Neural progenitor cell (in vitro differentiated cells): ENCODE data around the gene PLA2G4E. TPM values are rescaled to one million over a fixed set of nuclear protein-coding genes. Genes with fewer than 3 reads are reported as not detected.
A peak's percentile ranks its signal among the peaks of the same experiment; 100 is the strongest.

Source experiments
- DNase-seq: peaks from one replicate; pipeline ENCODE4 v3.0.0-alpha.2; 2016; ENCODE audit warnings: low spot score
- H2AFZ ChIP-seq: fragments of 200-600 bp; sonication (generic); replicated peaks from 2 replicates; pipeline ENCODE4 v1.6.1; 2016; ENCODE audit warnings: antibody characterized with exemption
- H3F3A ChIP-seq: fragments of 200-600 bp; sonication (generic); 2 replicates; pipeline ENCODE4 v1.6.1; 2016; ENCODE audit warnings: antibody characterized with exemption, low read depth
- H3K27ac ChIP-seq: fragments of 200-600 bp; sonication (generic); 2 replicates; pipeline ENCODE4 v1.5.1; 2016; ENCODE audit warnings: mild to moderate bottlenecking
- H3K27me3 ChIP-seq: fragments of 200-600 bp; sonication (generic); 2 replicates; pipeline ENCODE4 v1.6.1; 2016; ENCODE audit warnings: mild to moderate bottlenecking, moderate library complexity
- H3K36me3 ChIP-seq: fragments of 200-600 bp; sonication (generic); 2 replicates; pipeline ENCODE4 v1.5.1; 2016
- H3K4me1 ChIP-seq: fragments of 200-600 bp; sonication (generic); 2 replicates; pipeline ENCODE4 v1.6.1; 2016; ENCODE audit warnings: mixed run types
- H3K4me2 ChIP-seq: fragments of 200-600 bp; sonication (generic); 2 replicates; pipeline ENCODE4 v1.6.1; 2016
- H3K4me3 ChIP-seq: fragments of 200-600 bp; sonication (generic); 2 replicates; pipeline ENCODE4 v1.5.1; 2016
- H3K79me2 ChIP-seq: fragments of 200-600 bp; sonication (generic); 2 replicates; pipeline ENCODE4 v1.6.1; 2016; ENCODE audit warnings: low read depth
- H3K9ac ChIP-seq: fragments of 200-600 bp; sonication (generic); 2 replicates; pipeline ENCODE4 v1.6.1; 2016
- H3K9me3 ChIP-seq: fragments of 200-600 bp; sonication (generic); 2 replicates; pipeline ENCODE4 v1.5.1; 2016; ENCODE audit warnings: low read depth
- H4K20me1 ChIP-seq: fragments of 200-600 bp; sonication (generic); 2 replicates; pipeline ENCODE4 v1.6.1; 2016; ENCODE audit warnings: low read depth
- H3K27ac Mint-ChIP-seq: 3 replicates; pipeline ENCODE4 v1.8.0; 2021; ENCODE audit warnings: mixed read lengths
- H3K27me3 Mint-ChIP-seq: 2 replicates; pipeline ENCODE4 v1.8.0; 2022; ENCODE audit warnings: low read depth, mild to moderate bottlenecking, inconsistent platforms, moderate library complexity, mixed read lengths; ENCODE audit not compliant: insufficient read depth
- H3K36me3 Mint-ChIP-seq: 3 replicates; pipeline ENCODE4 v1.8.0; 2021; ENCODE audit warnings: mixed read lengths
- H3K4me1 Mint-ChIP-seq: 3 replicates; pipeline ENCODE4 v1.8.0; 2021; ENCODE audit warnings: mixed read lengths
- H3K4me3 Mint-ChIP-seq: 3 replicates; pipeline ENCODE4 v1.8.0; 2021; ENCODE audit warnings: mild to moderate bottlenecking, moderate library complexity, mixed read lengths
- H3K9me3 Mint-ChIP-seq: 3 replicates; pipeline ENCODE4 v1.8.0; 2020; ENCODE audit warnings: mixed read lengths
- EZH2 ChIP-seq: fragments of 200-600 bp; sonication (generic); IDR thresholded peaks from 2 replicates; pipeline ENCODE4 v1.6.1; 2017; ENCODE audit warnings: antibody characterized with exemption, mild to moderate bottlenecking, moderate library complexity
- EZH2phosphoT487 ChIP-seq: fragments of 200-600 bp; sonication (generic); IDR thresholded peaks from 2 replicates; pipeline ENCODE4 v1.6.1; 2017; ENCODE audit warnings: antibody characterized with exemption
- total RNA-seq: library from RNA; depleted of rRNA; stranded (reverse); fragments of >200 nt; gene quantifications from 2 replicates; pipeline ENCODE4 v1.2.3, GENCODE V29; 2015; ENCODE audit warnings: low replicate concordance
- TF ChIP-seq, protein P1 (sequence below): fragments of 200-600 bp; sonication (generic); IDR thresholded peaks from 2 replicates; pipeline ENCODE4 v1.5.1; 2017; ENCODE audit warnings: antibody characterized with exemption, mild to moderate bottlenecking

The PLA2G4E gene
- total RNA-seq, 1 donor from 2014 or later, result not detected

DNA sequence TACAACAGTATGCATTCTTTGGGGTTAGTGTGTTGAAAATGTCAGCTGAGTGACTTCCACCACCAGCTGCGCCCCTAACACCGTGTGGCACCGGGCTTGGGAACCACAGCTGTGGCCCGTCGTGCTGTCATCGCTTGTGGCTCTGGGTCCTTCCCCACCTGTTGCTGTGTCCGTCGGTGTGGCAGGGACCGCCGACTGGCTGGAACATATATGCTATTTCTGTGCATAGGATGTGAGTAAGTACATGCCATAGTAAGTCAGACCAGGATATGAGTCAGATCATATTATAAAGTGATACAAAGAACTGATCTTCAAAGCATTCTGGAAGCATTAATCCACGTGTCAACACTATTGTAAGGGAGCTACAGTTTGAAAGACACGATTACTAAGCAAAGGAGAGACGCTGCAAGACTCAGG lies 80.4 kb downstream of the PLA2G4E start:
- peaks cover 39% of the 10 kb centered on the region for H3K4me1 ChIP-seq
- TF ChIP-seq EZH2 (no peak), EZH2phosphoT487 (no peak)
- TF ChIP-seq, protein P1, sequence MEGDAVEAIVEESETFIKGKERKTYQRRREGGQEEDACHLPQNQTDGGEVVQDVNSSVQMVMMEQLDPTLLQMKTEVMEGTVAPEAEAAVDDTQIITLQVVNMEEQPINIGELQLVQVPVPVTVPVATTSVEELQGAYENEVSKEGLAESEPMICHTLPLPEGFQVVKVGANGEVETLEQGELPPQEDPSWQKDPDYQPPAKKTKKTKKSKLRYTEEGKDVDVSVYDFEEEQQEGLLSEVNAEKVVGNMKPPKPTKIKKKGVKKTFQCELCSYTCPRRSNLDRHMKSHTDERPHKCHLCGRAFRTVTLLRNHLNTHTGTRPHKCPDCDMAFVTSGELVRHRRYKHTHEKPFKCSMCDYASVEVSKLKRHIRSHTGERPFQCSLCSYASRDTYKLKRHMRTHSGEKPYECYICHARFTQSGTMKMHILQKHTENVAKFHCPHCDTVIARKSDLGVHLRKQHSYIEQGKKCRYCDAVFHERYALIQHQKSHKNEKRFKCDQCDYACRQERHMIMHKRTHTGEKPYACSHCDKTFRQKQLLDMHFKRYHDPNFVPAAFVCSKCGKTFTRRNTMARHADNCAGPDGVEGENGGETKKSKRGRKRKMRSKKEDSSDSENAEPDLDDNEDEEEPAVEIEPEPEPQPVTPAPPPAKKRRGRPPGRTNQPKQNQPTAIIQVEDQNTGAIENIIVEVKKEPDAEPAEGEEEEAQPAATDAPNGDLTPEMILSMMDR, result no peak
- no peak overlapping the region for H3K4me3 Mint-ChIP-seq
- H3K9me3 ChIP-seq, result no peaks in the 10 kb centered on the region
- peaks cover 2% of the 10 kb centered on the region for H3K36me3 Mint-ChIP-seq
- H3K27me3 Mint-ChIP-seq, result no peaks in the 10 kb centered on the region
- peaks cover 46% of the 10 kb centered on the region for H3K4me1 Mint-ChIP-seq
- H3K4me2 ChIP-seq, result no peak overlapping the region
- H3K36me3 ChIP-seq, result no peaks in the 10 kb centered on the region
- H3F3A ChIP-seq, result peaks cover 16% of the 10 kb centered on the region
- no peak overlapping the region for H2AFZ ChIP-seq
- H3K9me3 Mint-ChIP-seq, result no peaks in the 10 kb centered on the region
- H3K27me3 ChIP-seq, result no peaks in the 10 kb centered on the region
- no peak for DNase-seq
- no peak overlapping the region for H3K27ac Mint-ChIP-seq
- H3K4me3 ChIP-seq, result no peak overlapping the region
- no peak overlapping the region for H3K9ac ChIP-seq
- no peak overlapping the region for H3K27ac ChIP-seq
- no peaks in the 10 kb centered on the region for H4K20me1 ChIP-seq
- H3K79me2 ChIP-seq, result no peaks in the 10 kb centered on the region

DNA sequence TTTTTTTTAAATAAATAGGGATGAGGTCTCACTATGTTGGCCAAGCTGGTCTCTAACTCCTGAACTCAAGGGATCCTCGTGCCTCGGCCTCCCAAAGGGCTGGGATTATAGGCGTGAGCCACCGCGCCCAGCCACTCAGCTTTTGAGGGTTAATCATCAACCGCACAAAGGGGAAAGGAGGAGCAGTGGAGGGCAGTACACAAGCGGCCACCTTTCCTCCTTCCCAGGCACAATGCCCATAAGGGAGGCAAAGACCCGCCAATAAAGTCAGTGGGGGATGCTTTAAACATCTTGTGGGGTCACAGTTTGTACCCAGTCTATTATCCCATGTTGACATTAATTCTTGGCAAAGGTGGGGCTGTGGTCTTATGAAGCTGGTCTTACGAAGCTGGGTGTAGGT lies 80.9 kb downstream of the PLA2G4E start:
- DNase-seq, result no peak
- Histone ChIP-seq H3K9ac (no peak overlapping the region), H3K27me3 (no peaks in the 10 kb centered on the region), H3F3A (peaks cover 16% of the 10 kb centered on the region), H3K36me3 (no peaks in the 10 kb centered on the region), H3K4me1 (peaks cover 40% of the 10 kb centered on the region), H2AFZ (no peak overlapping the region), H4K20me1 (no peaks in the 10 kb centered on the region), H3K4me2 (no peak overlapping the region), H3K27ac (no peak overlapping the region), H3K4me3 (no peak overlapping the region), H3K79me2 (no peaks in the 10 kb centered on the region), H3K9me3 (no peaks in the 10 kb centered on the region)
- no peak overlapping the region for H3K27ac Mint-ChIP-seq
- no peaks in the 10 kb centered on the region for H3K9me3 Mint-ChIP-seq
- peaks cover 2% of the 10 kb centered on the region for H3K36me3 Mint-ChIP-seq
- TF ChIP-seq EZH2, result no peak
- TF ChIP-seq EZH2phosphoT487, result no peak
- TF ChIP-seq, protein P1, result no peak
- peaks cover 44% of the 10 kb centered on the region for H3K4me1 Mint-ChIP-seq
- H3K4me3 Mint-ChIP-seq, result no peak overlapping the region
- peaks cover under 1% of the 10 kb centered on the region for H3K27me3 Mint-ChIP-seq

DNA sequence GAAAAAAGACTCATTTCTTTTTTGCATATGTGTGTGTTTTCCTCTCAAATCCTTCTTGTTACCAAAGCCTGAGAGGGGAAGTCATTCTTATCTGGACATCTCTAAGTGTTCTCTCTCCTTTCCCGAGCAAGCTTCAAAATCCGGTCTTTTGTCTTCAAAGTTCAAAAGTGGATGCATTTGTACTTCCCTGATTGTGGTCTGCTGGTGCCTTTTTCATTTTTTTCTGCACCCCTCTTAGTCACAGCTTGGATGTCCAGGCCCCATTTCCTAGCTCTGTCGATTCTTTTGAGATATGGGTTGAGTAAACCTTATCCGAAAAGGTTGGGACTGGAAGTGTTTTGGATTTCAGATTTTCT lies 83.3 kb downstream of the PLA2G4E start:
- Histone ChIP-seq H3F3A (peaks cover 16% of the 10 kb centered on the region), H2AFZ (no peak overlapping the region), H3K9ac (no peak overlapping the region), H3K27me3 (no peaks in the 10 kb centered on the region), H3K36me3 (no peaks in the 10 kb centered on the region), H3K27ac (no peak overlapping the region), H3K4me2 (peak overlapping the region; percentile 37), H3K4me3 (no peak overlapping the region), H3K79me2 (no peaks in the 10 kb centered on the region), H3K4me1 (peaks cover 52% of the 10 kb centered on the region), H4K20me1 (no peaks in the 10 kb centered on the region), H3K9me3 (no peaks in the 10 kb centered on the region)
- Mint-ChIP-seq H3K4me3 (no peak overlapping the region), H3K4me1 (peaks cover 32% of the 10 kb centered on the region), H3K27ac (no peak overlapping the region), H3K9me3 (no peaks in the 10 kb centered on the region), H3K27me3 (peaks cover 2% of the 10 kb centered on the region), H3K36me3 (peaks cover 2% of the 10 kb centered on the region)
- DNase-seq, result no peak
- TF ChIP-seq EZH2phosphoT487 (no peak), EZH2 (no peak)
- TF ChIP-seq, protein P1, result no peak
